Measurements from ENCODE around the gene FAM167B.

The FAM167B gene

DNA sequence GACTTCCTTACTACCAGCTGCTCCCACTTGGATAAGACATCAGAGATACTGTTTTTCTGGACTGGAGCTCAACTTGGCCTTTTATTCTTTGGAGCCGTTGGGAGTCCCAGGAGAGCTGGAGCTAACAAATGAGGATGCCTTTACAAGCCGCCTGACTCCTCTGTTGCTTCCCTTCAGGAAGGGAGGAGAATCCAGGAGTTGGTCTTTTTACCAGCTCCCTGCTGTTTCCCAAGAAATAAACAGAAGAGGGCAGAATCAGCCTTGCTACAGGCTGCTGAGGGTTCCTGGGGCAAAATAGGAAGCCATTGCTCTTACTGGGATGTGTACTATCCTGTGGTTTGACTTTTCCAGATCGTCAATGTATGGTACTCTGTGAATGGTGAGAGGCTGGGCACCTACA lies 23.3 kb upstream of the FAM167B start:
- no peak for DNase-seq (ENCODE audit: low spot score)
- no peak for FAIRE-seq

DNA sequence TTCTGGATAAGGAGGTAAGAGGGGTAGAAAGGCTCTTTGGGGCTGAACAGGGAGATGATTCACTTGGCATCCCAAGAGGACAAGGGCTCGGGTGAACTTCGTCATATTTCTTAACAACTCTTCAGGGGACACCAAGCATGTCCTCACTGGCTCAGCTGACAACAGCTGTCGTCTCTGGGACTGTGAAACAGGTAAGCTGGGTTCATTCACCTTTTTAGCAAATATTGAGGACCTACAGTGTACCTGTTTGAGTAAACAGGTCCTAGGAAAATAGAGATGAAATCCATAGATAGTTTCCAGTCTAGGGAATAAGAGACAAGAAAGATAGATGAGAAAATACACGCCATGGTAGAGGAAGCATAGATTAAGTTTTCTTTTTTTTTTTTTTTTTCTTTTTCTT lies 22.7 kb upstream of the FAM167B start:
- DNase-seq (ENCODE audit: low spot score) (no peak), FAIRE-seq (no peak)

- no peak for DNase-seq (ENCODE audit: low spot score)
- FAIRE-seq = no peak
These were observed 18.3 kb upstream of the FAM167B start for GRCh38 chr1:32228771-32229170.

DNA sequence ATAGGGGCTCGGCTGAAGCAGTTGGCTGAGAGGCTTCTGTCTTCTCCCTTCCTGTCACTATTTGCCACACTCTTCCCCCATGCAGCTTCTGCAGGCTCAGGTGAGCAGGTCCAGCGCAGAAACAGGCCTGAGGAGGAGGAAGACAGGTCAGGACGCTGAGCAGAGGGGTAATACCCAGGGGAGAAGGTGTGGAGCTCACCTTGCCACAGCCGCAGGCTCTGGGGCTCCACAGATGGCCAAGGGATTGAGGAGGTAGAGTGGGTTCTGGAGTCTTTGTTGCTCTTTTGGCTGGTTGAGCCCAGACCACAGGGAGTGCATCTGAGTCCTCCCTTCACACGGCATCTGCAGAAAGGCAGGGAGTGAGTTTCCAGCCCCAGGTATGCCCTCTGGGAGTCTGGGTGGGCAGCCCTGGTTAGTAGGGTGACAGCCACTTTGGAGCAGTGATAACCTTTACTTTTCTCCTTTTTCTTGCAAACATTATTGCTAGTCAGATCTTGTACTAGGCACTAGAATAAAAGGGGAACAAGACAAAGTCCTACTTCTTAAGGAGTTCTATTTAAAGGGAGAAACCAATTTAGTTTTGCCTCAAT lies 15.1 kb upstream of the FAM167B start:
- DNase-seq (ENCODE audit: low spot score) = no peak
- no peak for FAIRE-seq

GRCh38 chr1:32232558-32233304 lies 14.3 kb upstream of the FAM167B start:
- FAIRE-seq (no peak), DNase-seq (ENCODE audit: low spot score) (no peak)

DNA sequence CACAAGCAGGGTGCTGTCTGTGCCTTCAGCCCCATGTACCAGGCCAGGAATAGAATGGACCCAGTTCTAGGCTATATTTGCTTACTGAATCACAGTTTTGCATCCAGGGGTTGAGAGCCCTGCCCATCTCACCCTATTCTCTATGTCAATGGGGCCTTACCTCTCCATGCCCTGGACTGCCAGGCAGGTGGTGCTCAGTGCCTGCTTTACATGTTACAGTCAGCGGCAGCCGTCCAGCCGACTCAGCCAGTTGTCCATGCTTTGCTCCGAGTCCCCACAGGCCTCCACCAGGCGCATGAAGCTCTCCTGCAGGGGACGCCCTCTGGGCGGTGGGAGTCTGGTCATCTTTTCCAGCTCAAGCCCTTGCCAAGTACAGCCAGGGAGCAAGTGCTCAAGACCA lies 12.2 kb upstream of the FAM167B start:
- no peak for DNase-seq (ENCODE audit: low spot score)
- no peak for FAIRE-seq

- FAIRE-seq = no peak
- DNase-seq (ENCODE audit: low spot score) = no peak
These were observed 7.7 kb upstream of the FAM167B start for GRCh38 chr1:32239337-32239736.

DNA sequence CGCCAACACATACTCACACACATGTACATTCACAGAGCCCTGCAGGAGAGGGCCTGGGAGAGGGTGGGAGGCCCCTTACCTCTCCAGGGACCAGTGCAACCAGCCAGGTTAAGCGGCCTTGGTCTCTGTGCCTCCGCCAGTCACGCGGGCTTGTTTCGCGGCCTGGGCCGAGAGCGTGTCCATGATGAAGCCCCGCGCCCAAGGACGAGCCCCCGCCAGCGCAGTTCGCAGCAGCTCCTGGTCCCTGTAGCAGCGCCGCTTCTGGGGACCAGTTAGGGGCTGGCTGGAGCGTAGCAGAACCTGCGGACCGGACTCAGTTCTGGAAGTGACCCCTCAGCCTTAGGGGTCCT lies 7.3 kb upstream of the FAM167B start:
- FAIRE-seq = no peak
- DNase-seq (ENCODE audit: low spot score) = no peak

GRCh38 chr1:32240140-32240951 lies 6.7 kb upstream of the FAM167B start:
- FAIRE-seq (no peak), DNase-seq (ENCODE audit: low spot score) (no peak)

DNA sequence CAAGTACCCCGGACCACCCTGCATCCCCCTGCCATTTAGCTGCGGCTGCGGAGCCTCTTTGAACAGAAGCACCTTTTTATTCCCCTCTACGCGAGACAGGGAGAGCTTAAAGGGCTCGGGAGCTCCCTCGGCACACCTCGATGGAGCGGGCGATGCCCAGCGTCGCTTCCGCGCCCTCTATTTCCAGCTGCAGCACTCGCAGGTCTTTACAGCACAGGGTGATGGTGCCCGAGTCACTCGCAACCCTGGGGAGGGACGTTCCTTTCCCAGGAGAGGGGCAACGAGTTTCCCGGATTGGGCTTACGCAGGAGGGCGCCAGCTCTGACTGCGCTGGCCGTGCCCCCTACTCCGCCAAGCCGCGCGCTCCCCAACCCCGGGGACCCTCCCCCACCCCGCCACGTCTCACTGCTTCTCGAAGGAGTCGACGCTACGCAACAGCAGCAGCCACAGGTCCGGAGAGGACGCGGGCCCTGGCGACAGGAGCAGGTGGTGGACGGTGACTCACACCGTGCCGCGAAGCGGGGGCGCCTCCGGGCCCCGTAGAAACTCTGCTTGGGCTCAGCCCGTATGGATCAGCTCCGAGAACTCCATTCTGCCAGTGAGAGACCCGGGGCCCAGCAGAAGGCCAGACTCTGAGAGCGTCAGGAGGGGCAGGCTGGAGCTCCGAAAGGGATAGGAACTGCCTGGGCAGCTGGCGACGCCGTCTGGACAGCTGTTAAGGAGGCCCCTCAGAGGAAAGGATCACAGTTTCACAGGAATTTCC lies 5.8 kb upstream of the FAM167B start:
- FAIRE-seq = no peak
- DNase-seq (ENCODE audit: low spot score) = peak; percentile 33

DNA sequence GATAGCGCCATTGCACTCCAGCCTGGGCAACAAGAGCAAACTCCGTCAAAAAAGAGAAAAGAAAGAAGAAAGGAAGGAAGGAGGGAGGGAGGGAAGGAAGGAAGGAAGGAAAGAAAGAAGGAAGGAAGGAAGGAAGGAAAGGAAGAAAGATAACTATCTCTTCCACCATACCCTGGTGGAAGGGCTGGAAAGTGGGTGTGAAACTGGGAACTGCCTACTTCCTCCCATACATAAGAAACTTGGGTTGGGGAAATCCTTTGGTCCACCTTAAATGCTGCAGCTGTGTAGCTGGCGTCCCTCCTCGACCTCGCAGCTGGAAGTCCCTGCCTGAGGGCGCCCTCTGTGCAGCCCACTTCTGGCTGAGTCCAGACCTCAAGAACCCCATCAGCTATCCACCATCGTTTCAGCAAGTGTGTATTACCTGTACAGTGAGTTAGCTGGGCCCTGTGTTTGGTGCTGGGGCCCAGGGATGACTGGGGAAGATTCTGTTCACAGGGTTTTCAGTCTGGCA lies 4.6 kb upstream of the FAM167B start:
- FAIRE-seq (no peak), DNase-seq (ENCODE audit: low spot score) (no peak)

DNA sequence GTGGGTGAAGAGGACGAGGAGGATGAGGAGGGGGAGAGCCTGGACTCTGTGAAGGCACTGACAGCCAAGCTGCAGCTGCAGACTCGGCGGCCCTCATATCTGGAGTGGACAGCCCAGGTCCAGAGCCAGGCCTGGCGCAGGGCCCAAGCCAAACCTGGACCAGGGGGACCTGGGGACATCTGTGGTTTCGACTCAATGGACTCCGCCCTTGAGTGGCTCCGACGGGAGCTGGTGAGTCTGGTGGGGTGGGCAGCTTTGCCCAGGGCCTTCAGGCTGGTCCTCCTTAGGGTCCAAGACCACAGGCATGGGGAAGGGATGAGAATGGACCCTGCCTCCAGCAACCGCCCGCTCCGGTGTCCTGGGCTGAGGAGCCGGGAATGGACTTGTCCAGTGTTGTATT lies 430 bp downstream of the FAM167B start:
- DNase-seq (ENCODE audit: low spot score) = no peak
- FAIRE-seq = no peak

GRCh38 chr1:32247983-32248889 lies 1.2 kb downstream of the FAM167B start:
- FAIRE-seq = no peak

GRCh38 chr1:32249831-32250525 lies 3.0 kb downstream of the FAM167B start:
- FAIRE-seq (peak; percentile 37), DNase-seq (ENCODE audit: low spot score) (peak; percentile 73)

More at GRCh38 chr1:32247983-32248889, 1.2 kb downstream of the FAM167B start:
- no peak for DNase-seq (ENCODE audit: low spot score)

DNA sequence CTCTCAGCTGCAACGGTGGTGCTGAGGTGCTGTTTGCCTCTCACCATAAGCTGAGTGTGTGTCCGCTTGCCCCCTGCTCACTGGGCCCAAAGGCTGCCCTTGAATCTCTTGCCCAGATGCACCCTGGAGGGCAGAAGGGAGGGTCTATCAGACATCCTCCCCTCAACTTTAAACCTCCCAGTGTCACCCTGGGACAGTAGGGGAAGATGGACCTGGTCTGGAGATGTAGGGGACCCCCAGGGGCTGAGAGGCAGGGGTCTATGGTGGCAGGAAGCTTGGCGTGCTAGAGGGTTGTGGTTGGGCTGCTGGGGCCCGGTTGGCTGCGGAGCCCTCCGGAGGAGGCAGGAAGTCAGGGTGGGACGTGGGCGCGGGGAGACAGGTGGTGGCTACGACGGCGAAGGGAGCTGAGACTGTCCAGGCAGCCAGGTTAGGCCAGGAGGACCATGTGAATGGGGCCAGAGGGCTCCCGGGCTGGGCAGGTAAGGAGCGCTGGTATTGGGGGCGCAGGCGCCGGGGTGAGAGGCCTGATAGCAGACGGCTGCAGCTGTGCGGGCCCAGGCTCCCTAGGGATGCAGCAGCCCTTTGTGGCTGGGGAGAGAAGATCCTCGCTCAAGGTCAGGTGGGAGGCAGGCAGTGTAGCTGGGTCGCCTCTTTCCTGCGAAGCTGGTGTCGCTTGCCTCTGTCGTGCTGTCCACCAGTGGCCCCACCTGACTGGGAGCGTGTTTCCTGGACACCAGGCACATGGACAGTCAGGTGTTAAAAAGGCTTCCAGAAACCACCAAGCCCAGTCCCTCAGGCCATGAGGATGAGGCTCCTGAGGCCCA lies 4.1 kb downstream of the FAM167B start, which contains the start of gene LCK:
Gene LCK (plus strand): TSS at position 373 of the 824 bp plus-strand sequence. CDS start 23,065 bp downstream, outside the sequence.
- DNase-seq (ENCODE audit: low spot score) (no peak), FAIRE-seq (no peak)

DNA sequence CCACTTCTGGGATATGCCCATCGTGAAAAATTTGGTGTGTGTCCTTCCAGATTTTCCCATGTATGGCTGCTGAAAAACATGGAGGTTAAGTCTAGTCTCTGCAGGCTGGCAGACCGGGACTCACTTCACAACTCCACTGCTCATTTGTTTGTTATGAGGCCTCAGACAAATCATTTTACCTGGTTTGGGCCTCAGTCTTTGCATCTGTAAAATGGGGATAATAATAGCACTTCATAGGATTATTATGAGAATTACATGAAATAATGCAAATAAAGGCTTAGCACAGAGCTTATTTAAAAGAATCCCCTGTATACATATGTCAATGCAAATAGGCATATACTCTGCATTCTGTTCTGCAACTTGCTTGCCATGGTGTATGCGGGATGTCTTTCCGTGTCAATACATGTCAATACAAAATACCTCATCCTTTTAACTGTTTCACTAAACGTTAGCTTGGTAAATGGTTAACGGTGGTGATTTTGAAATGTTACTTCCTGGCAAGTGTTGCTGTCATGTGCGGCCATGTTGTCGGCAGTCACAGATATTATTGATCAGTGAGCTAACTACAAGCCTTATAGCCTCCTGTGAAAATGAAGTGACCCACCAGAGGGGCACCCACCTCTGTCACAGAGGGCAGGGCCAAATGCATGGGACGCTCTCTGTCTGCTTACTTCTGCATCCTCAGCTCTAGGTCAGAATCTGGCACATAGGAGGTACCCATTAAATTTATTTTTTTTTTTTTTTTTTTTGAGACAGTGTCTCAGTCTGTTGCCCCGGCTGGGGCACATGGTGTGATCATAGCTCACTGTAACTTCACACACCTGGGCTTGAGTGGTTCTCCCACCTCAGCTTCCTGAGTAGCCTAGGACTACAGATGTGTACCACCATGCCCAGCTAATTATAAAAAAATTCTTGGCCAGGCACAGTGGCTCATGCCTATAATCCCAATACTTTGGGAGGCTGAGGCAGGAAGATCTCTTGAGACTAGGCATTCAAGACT lies 8.3 kb downstream of the FAM167B start:
- no peak for FAIRE-seq
- DNase-seq (ENCODE audit: low spot score) = no peak

- no peak for FAIRE-seq
- no peak for DNase-seq (ENCODE audit: low spot score)
These were observed 9.6 kb downstream of the FAM167B start for GRCh38 chr1:32256473-32257226.
